ENCODE results near the gene POLE4. TPM values are rescaled to one million over a fixed set of nuclear protein-coding genes. Genes with fewer than 3 reads are reported as not detected.

Gene POLE4
- total RNA-seq, 1 experiment from 2014 or later = 25.6 TPM

DNA sequence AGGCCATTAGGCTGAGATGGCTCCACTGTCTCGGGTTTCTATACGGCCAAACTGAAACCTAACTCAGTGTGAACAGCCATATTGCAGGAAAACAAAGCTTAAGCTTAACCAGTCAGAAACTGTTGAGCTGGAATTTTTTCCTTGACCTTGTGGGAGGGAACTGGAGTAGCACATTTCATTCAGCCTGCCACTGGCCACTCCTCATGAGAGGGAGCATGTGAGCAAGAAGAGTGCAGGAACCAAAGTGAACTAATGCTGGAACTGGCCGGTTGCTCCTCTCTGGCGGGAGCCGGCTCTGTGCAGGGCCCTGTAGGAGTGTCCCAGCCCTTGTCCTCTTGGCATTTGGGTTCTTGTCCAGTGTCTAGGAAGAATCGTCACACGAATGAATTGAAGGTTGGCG lies 5.9 kb upstream of the POLE4 start:
- H3K4me2 ChIP-seq (ENCODE audit: low read length) = no peak overlapping the region
- no peaks in the 10 kb centered on the region for H3K27me3 ChIP-seq (ENCODE audit: insufficient read depth, low read length)
- no peak overlapping the region for H3K4me3 ChIP-seq (replicated peaks in 1 of 2; ENCODE audit: low read depth in 1 of 2, low read length in 2 of 2)
- ChIA-PET CTCF (no interaction called here), RAD21 (ENCODE audit: low non-redundant PET in 1 of 2, low total read pairs in 2 of 2, uncharacterized antibody in 2 of 2, unreplicated experiment in 2 of 2) (no interaction called here), POLR2A (no interaction called here)
- intact Hi-C loops (cut with micrococcal nuclease) = no loop called here
- no peak overlapping the region for H3K9ac ChIP-seq (ENCODE audit: low read length)
- no peaks in the 10 kb centered on the region for H4K20me1 ChIP-seq (ENCODE audit: insufficient read depth)
- no TSS peak for BruUV-seq (replicated peaks)
- H3K9me2 ChIP-seq (ENCODE audit: insufficient read depth) = no peaks in the 10 kb centered on the region
- TF ChIP-seq POLR2A (IDR thresholded peaks at IDR 0.05; ENCODE audit: borderline replicate concordance, extremely low read depth, insufficient read depth, insufficient read length) (no peak), TCF7L2 (IDR thresholded peaks at IDR 0.05; ENCODE audit: borderline replicate concordance, extremely low read depth, insufficient read depth, insufficient read length) (no peak), JUND (IDR thresholded peaks at IDR 0.05) (no peak), MAX (IDR thresholded peaks at IDR 0.05) (no peak), FOSL1 (IDR thresholded peaks at IDR 0.05; ENCODE audit: low read depth) (no peak), SIN3A (IDR thresholded peaks at IDR 0.05; ENCODE audit: low read depth) (no peak), ZNF274 (IDR thresholded peaks at IDR 0.05; ENCODE audit: low read depth, low read length) (no peak), CBX3 (IDR thresholded peaks at IDR 0.05; ENCODE audit: low read depth) (no peak), ELF1 (IDR thresholded peaks at IDR 0.05; ENCODE audit: borderline replicate concordance, low read depth) (no peak), EZH2phosphoT487 (IDR thresholded peaks at IDR 0.05; ENCODE audit: borderline replicate concordance) (no peak)
- TF ChIP-seq, protein P1, sequence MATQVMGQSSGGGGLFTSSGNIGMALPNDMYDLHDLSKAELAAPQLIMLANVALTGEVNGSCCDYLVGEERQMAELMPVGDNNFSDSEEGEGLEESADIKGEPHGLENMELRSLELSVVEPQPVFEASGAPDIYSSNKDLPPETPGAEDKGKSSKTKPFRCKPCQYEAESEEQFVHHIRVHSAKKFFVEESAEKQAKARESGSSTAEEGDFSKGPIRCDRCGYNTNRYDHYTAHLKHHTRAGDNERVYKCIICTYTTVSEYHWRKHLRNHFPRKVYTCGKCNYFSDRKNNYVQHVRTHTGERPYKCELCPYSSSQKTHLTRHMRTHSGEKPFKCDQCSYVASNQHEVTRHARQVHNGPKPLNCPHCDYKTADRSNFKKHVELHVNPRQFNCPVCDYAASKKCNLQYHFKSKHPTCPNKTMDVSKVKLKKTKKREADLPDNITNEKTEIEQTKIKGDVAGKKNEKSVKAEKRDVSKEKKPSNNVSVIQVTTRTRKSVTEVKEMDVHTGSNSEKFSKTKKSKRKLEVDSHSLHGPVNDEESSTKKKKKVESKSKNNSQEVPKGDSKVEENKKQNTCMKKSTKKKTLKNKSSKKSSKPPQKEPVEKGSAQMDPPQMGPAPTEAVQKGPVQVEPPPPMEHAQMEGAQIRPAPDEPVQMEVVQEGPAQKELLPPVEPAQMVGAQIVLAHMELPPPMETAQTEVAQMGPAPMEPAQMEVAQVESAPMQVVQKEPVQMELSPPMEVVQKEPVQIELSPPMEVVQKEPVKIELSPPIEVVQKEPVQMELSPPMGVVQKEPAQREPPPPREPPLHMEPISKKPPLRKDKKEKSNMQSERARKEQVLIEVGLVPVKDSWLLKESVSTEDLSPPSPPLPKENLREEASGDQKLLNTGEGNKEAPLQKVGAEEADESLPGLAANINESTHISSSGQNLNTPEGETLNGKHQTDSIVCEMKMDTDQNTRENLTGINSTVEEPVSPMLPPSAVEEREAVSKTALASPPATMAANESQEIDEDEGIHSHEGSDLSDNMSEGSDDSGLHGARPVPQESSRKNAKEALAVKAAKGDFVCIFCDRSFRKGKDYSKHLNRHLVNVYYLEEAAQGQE (IDR thresholded peaks at IDR 0.05; ENCODE audit: low read depth) = no peak
- TF ChIP-seq, protein P2, sequence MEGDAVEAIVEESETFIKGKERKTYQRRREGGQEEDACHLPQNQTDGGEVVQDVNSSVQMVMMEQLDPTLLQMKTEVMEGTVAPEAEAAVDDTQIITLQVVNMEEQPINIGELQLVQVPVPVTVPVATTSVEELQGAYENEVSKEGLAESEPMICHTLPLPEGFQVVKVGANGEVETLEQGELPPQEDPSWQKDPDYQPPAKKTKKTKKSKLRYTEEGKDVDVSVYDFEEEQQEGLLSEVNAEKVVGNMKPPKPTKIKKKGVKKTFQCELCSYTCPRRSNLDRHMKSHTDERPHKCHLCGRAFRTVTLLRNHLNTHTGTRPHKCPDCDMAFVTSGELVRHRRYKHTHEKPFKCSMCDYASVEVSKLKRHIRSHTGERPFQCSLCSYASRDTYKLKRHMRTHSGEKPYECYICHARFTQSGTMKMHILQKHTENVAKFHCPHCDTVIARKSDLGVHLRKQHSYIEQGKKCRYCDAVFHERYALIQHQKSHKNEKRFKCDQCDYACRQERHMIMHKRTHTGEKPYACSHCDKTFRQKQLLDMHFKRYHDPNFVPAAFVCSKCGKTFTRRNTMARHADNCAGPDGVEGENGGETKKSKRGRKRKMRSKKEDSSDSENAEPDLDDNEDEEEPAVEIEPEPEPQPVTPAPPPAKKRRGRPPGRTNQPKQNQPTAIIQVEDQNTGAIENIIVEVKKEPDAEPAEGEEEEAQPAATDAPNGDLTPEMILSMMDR (IDR thresholded peaks at IDR 0.05 in 2 of 3, conservative IDR thresholded peaks at IDR 0.05 in 1 of 3; ENCODE audit: borderline replicate concordance in 1 of 3, insufficient read depth in 1 of 3, low read depth in 2 of 3, low read length in 2 of 3) = no peak
- H3K36me3 ChIP-seq (ENCODE audit: control insufficient read depth in 1 of 2, insufficient read depth in 2 of 2, low read length in 2 of 2) = no peaks in the 10 kb centered on the region
- H3K4me1 ChIP-seq (ENCODE audit: control insufficient read depth in 1 of 2, insufficient read depth in 2 of 2, low read length in 2 of 2) = peaks cover 0 to 2% of the 10 kb centered on the region in 2 experiments; a peak in 1 of 4 replicates
- DNase-seq (ENCODE audit: low read depth, low spot score) (no peak), ATAC-seq (peak; percentile 42)
- peak overlapping the region; percentile 37 for H2AFZ ChIP-seq (ENCODE audit: low read depth, low read length, poor library complexity, severe bottlenecking)
- H3K79me2 ChIP-seq (ENCODE audit: insufficient read depth, low read length) = no peaks in the 10 kb centered on the region
- H3K9me3 ChIP-seq (ENCODE audit: control insufficient read depth in 1 of 2, insufficient read depth in 1 of 2, low read depth in 1 of 2, low read length in 2 of 2) = no peaks in the 10 kb centered on the region
- H3K27ac ChIP-seq (ENCODE audit: low read depth, low read length) = no peak overlapping the region
